DND-41 (cell line): ENCODE data around the gene PMIS2.

Experiments
- ATAC-seq: fragments of 200-7000 bp; cut with Tn5 transposase; 3 replicates; pipeline ENCODE4 v1.9.1; 2021; ENCODE audit warnings: low read depth; ENCODE audit not compliant: insufficient read depth
- DNase-seq: peaks from one replicate; pipeline ENCODE4 v3.0.0-alpha.2; 2020
- H2AFZ ChIP-seq: 2 replicates; pipeline ENCODE4 v1.6.0; 2012; ENCODE audit warnings: low read depth, low read length
- H3K27ac ChIP-seq: 2 replicates; pipeline ENCODE4 v1.5.1; 2012; ENCODE audit warnings: low read length, inconsistent platforms
- H3K27me3 ChIP-seq: fragments of 200-600 bp; sonication (generic); 2 replicates; pipeline ENCODE4 v1.6.0; 2012; ENCODE audit warnings: low read length, mild to moderate bottlenecking, inconsistent platforms; ENCODE audit not compliant: insufficient read depth, poor library complexity
- H3K36me3 ChIP-seq: 2 replicates; pipeline ENCODE4 v1.5.1; 2012; ENCODE audit warnings: low read length, inconsistent platforms; ENCODE audit not compliant: insufficient read depth
- H3K4me1 ChIP-seq: 2 replicates; pipeline ENCODE4 v1.5.1; 2012; ENCODE audit warnings: mild to moderate bottlenecking, low read length; ENCODE audit not compliant: insufficient read depth
- H3K4me2 ChIP-seq: 2 replicates; pipeline ENCODE4 v1.6.0; 2012; ENCODE audit warnings: mild to moderate bottlenecking, moderate library complexity, low read length, inconsistent platforms; ENCODE audit not compliant: insufficient read depth
- H3K4me3 ChIP-seq, 2 experiments: fragments of 200-600 bp in 1 of 2; shearing (Covaris generic) in 1 of 2; 2 replicates each; pipeline ENCODE4 v1.5.1; 2012 to 2016; ENCODE audit warnings: inconsistent platforms in 2 of 2, low read length in 2 of 2, mild to moderate bottlenecking in 2 of 2, low read depth in 1 of 2, moderate library complexity in 1 of 2
- H3K79me2 ChIP-seq: 2 replicates; pipeline ENCODE4 v1.6.0; 2012; ENCODE audit warnings: low read length, inconsistent platforms; ENCODE audit not compliant: insufficient read depth
- H3K9ac ChIP-seq: 2 replicates; pipeline ENCODE4 v1.6.0; 2012; ENCODE audit warnings: low read depth, mild to moderate bottlenecking, inconsistent platforms, low read length, moderate library complexity
- H3K9me3 ChIP-seq: 2 replicates; pipeline ENCODE4 v1.5.1; 2012; ENCODE audit warnings: low read length, moderate library complexity, mild to moderate bottlenecking, inconsistent platforms; ENCODE audit not compliant: insufficient read depth, severe bottlenecking
- H4K20me1 ChIP-seq: 2 replicates; pipeline ENCODE4 v1.6.0; 2012; ENCODE audit warnings: low read length; ENCODE audit not compliant: insufficient read depth
- EZH2 ChIP-seq: IDR thresholded peaks from 3 replicates; pipeline ENCODE4 v1.6.1; 2012; ENCODE audit warnings: borderline replicate concordance, low read depth, mild to moderate bottlenecking, moderate library complexity, low read length, inconsistent platforms; ENCODE audit not compliant: severe bottlenecking
- TF ChIP-seq, protein P1 (sequence below): IDR thresholded peaks from 2 replicates; pipeline ENCODE4 v1.5.1; 2012; ENCODE audit warnings: borderline replicate concordance, low read length, moderate library complexity, mild to moderate bottlenecking; ENCODE audit not compliant: poor library complexity, severe bottlenecking; ENCODE audit errors: extremely low read depth

Gene PMIS2

DNA sequence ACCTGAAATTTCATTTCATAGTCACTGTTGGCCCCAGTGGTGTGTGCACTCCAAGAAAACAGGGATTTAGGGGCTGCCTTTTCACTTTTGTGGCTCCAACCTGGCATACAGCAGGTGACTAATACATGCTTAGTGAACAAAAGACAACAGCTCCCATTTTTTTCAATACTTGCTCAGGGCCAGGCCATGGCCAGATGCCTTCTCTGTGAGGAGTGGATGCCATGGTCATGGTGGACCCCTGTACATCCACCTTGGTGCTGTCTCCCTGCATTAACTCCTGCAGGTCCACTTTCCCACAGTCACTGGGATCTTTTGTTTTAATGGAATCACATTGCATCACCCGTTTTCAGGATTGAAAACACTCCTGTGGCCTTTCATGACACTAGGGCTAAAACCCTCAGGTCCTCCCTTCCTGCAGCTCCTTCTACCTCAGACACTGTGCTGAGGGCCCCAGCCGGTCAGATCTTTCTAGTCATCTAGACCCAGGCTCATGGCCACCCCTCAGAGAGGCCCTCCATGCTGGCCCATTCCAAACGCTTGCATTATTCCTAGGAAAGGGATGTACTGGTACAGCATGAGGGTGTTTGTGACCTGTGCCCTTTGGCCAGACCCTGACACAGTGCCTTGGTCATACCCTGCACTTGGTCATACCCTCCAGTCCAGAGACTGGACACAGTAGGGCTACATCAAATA is 41.7 kb upstream of the PMIS2 start:
- peak overlapping the region; percentile 74; the same call in 1 of the 2 replicates for H3K27ac ChIP-seq

DNA sequence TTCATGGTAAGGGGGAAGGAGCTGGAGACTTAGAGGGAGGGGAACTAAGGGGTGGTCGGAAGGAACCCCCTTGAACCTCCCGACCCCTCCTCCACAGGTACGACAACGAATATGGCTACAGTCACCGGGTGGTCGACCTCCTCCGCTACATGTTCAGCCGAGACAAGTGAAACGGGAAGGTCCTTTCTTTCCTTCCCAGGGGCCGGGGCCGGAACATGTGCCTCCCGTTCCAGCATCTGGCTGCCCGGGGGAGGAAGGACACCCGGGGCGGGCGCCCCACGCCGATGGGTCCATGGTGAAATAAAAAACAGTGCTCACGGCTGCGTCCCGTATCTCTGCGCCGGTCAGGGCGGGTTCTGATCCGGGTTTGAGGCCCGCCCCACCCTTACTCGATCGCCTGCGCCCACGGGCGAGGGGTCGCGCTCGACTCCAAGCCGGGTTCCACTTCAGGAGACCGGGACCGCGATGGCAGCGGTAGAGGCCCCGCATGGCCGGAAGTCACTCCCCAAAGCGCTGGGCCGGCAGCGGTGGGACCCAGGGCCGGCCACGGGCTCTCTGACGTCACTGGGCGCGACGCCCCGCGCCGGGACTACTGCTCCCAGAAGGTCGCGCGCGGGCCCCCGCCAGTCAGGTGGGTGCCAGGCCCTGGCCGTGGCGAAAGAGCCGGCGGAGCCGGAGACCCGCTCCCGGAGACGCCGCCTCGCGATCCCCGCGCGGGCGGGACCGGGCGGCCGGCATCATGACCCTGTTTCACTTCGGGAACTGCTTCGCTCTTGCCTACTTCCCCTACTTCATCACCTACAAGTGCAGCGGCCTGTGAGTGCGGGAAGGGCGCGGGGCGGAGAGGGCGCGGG is 40.7 kb upstream of the PMIS2 start, which contains the start of gene TMEM147:
TMEM147 (plus strand) TSS at position 626 of the 854 bp plus-strand sequence; CDS start at position 740, 114 bp downstream.
- peaks cover 12% of the 10 kb centered on the region; the same call in 1 of the 2 replicates for H4K20me1 ChIP-seq
- H3K27ac ChIP-seq: peak within 1 kb of the TSS; percentile 74
- H3K36me3 ChIP-seq: peaks cover 31% of the 10 kb centered on the region
- TF ChIP-seq EZH2: no peak
- TF ChIP-seq, protein P1, sequence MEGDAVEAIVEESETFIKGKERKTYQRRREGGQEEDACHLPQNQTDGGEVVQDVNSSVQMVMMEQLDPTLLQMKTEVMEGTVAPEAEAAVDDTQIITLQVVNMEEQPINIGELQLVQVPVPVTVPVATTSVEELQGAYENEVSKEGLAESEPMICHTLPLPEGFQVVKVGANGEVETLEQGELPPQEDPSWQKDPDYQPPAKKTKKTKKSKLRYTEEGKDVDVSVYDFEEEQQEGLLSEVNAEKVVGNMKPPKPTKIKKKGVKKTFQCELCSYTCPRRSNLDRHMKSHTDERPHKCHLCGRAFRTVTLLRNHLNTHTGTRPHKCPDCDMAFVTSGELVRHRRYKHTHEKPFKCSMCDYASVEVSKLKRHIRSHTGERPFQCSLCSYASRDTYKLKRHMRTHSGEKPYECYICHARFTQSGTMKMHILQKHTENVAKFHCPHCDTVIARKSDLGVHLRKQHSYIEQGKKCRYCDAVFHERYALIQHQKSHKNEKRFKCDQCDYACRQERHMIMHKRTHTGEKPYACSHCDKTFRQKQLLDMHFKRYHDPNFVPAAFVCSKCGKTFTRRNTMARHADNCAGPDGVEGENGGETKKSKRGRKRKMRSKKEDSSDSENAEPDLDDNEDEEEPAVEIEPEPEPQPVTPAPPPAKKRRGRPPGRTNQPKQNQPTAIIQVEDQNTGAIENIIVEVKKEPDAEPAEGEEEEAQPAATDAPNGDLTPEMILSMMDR: no peak
- H3K79me2 ChIP-seq: peaks cover 26% of the 10 kb centered on the region
- no peaks in the 10 kb centered on the region for H3K27me3 ChIP-seq
- peak within 1 kb of the TSS; percentile 63 to 68 for H3K4me3 ChIP-seq
- peak within 1 kb of the TSS; percentile 88 for H3K4me2 ChIP-seq
- peak within 1 kb of the TSS; percentile 91 for H2AFZ ChIP-seq
- H3K4me1 ChIP-seq: peaks cover 33% of the 10 kb centered on the region
- H3K9ac ChIP-seq: peak within 1 kb of the TSS; percentile 75
- H3K9me3 ChIP-seq: no peaks in the 10 kb centered on the region
- peak; percentile 88 for ATAC-seq
- peak; percentile 84 for DNase-seq

More for the DNA sequence above, 41.7 kb upstream of the PMIS2 start:
- DNase-seq (no peak), ATAC-seq (no peak)
- no peak overlapping the region for H2AFZ ChIP-seq
- peak overlapping the region; percentile 63 to 68; a peak in 3 of 4 replicates for H3K4me3 ChIP-seq
- H3K36me3 ChIP-seq: peaks cover 27% of the 10 kb centered on the region
- no peak for TF ChIP-seq EZH2
- TF ChIP-seq, protein P1: no peak
- H3K4me2 ChIP-seq: peak overlapping the region; percentile 88
- H4K20me1 ChIP-seq: peaks cover 8% of the 10 kb centered on the region; the same call in 1 of the 2 replicates
- H3K27me3 ChIP-seq: no peaks in the 10 kb centered on the region
- no peaks in the 10 kb centered on the region for H3K9me3 ChIP-seq
- peaks cover 26% of the 10 kb centered on the region for H3K79me2 ChIP-seq
- peaks cover 33% of the 10 kb centered on the region for H3K4me1 ChIP-seq
- peak overlapping the region; percentile 75 for H3K9ac ChIP-seq

DNA sequence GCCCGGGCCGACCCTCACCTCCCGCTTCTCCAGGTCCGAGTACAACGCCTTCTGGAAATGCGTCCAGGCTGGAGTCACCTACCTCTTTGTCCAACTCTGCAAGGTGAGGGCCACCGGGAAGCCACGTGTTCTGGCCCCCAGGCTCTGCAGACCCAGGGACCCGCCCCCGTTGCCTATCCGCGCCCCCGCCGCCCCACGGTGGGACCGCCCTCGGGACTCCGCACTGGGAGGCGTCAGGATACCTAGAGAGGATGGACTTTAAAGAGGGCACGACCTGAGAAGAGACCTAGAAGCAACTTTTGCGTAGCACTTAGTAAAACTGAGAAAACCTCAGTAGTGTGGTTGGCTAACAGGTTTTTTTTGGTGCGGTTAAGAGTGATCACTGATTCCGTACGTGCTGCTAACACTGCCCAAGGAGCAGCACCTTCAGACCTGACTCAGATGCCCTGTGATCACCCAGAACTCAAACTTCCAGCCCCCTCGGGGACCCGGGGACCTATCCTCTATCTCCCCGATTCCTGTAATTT is 40.1 kb upstream of the PMIS2 start:
- DNase-seq: peak; percentile 64
- H3K27me3 ChIP-seq: no peaks in the 10 kb centered on the region
- H2AFZ ChIP-seq: peak overlapping the region; percentile 91
- TF ChIP-seq, protein P1: no peak
- TF ChIP-seq EZH2: no peak
- H3K9me3 ChIP-seq: no peaks in the 10 kb centered on the region
- H3K36me3 ChIP-seq: peaks cover 31% of the 10 kb centered on the region
- peaks cover 12% of the 10 kb centered on the region; the same call in 1 of the 2 replicates for H4K20me1 ChIP-seq
- peaks cover 33% of the 10 kb centered on the region for H3K4me1 ChIP-seq
- peaks cover 26% of the 10 kb centered on the region for H3K79me2 ChIP-seq
- H3K4me2 ChIP-seq: peak overlapping the region; percentile 88
- peak overlapping the region; percentile 63 to 68 for H3K4me3 ChIP-seq
- ATAC-seq: peak; percentile 66
- peak overlapping the region; percentile 75 for H3K9ac ChIP-seq
- H3K27ac ChIP-seq: peak overlapping the region; percentile 74
